GM21515 (cell line): Measurements from ENCODE around the gene GAK.
"Not testable (repeated sequence)": the region's sequence is repeated elsewhere in the genome, so short reads cannot be mapped to it uniquely, and the experiment has no call there.

Experiments used
- ATAC-seq: cut with Tn5 transposase; IDR thresholded peaks from one replicate; pipeline ENCODE4 v1.9.1; 2021; ENCODE audit not compliant: unreplicated experiment

The GAK gene

DNA sequence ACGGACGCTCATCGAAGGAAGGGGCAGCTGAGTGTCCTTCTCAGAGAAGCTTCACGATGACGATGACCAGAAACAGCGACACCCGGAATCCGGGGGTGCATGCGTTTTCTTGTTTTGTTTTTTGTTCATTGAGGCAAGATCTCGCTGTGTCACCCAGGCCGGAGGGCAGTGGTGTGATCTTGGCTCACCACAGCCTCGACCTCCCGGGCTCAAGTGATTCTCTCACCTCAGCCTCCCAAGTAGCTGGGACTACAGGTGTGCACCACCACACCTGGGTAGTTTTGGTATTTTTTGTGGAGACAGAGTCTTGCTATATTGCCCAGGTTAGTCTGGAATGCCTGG is 21.4 kb upstream of the GAK start:
- ATAC-seq = no peak

DNA sequence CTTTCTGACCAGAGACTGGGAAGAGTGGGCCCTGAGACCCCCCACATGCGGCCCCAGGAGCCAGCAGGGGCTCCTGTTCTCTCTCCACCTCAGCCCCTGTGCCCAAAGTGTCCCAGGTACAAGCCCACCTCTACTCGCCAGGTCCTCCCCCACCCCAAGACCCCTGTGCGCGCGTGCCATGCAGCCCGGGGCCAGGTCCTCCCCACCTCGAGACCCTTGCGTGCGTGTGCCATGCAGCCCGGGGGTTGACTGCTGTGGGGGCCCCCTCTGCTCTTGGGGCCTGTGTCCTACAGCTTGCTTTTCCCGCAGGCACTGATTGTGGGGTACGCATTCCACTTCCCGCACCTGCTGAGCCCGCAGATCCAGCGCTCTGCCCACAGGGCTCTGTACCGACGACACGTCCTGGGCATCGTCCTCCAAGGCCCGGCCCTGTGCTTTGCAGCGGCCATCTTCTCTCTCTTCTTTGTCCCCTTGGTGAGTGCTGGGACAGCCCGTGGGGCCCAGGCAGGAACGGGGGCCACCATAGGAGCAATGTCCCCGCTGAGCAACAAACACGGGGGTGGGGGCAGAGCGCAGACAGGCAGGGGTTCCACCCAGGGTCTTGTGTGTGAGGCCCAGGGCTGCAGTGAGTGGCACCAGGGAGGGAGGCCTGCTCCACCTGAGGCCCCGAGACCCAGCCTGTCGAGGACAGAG is 20.9 kb upstream of the GAK start:
- ATAC-seq = no peak

DNA sequence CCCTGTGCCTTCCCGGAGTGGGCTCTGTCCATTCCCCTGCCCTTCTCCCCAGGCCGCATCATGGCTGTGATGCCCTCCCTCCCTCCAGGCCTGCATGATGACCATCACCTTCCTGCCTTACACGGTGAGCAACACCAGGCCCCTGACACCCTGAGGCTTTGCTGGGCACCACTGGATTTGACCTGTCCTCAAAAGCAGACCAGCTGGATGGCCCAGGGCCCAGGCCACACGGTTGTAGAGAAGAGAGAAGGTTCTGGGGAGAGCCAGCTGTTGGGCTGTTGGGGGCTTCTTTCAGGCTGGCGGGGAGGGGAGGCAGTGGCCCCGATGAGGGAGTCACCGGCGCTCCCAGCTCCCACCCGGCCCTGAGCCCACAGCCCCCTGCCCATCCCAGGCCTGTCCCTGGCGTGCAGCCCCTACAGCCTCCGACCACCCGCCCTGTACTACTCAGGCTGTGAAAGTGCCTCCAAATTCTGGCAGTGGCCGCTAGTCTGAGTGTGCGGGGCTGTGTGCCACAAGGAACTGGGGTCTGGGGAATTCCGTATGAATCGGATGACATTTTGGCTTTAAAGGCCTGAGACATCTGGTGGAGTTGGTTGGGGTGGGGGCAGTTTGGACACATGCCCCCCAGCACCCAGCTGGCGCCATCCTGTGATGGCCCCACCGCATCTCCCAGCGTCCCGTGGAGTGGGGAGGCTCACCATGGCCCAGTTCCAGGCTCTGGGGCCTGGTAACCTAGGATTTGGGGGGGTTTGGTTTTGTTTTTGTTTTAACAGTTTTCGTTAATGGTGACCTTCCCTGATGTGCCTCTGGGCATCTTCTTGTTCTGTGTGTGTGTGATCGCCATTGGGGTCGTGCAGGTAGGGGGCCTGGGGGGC is 19.7 kb upstream of the GAK start:
- ATAC-seq = no peak

DNA sequence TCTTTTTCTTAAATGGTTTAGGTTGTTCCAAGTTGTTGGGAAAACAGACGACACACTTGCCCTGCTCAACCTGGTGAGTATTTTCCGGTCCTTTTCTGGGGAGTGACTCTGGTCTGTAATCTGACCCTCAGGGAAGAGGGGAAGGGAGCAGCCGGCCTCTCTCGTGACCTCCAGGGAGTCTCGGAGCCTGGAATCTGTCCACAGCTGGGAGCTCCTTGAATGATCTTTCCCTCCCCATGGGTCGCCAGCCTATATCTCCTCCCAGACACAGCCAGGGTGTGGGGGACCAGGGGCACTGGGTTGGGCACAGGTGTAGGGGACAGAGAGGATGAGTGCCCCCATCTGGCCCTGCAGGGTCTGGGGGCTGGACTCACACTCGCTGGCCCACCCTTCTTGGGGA is 19.1 kb upstream of the GAK start:
- ATAC-seq = no peak

DNA sequence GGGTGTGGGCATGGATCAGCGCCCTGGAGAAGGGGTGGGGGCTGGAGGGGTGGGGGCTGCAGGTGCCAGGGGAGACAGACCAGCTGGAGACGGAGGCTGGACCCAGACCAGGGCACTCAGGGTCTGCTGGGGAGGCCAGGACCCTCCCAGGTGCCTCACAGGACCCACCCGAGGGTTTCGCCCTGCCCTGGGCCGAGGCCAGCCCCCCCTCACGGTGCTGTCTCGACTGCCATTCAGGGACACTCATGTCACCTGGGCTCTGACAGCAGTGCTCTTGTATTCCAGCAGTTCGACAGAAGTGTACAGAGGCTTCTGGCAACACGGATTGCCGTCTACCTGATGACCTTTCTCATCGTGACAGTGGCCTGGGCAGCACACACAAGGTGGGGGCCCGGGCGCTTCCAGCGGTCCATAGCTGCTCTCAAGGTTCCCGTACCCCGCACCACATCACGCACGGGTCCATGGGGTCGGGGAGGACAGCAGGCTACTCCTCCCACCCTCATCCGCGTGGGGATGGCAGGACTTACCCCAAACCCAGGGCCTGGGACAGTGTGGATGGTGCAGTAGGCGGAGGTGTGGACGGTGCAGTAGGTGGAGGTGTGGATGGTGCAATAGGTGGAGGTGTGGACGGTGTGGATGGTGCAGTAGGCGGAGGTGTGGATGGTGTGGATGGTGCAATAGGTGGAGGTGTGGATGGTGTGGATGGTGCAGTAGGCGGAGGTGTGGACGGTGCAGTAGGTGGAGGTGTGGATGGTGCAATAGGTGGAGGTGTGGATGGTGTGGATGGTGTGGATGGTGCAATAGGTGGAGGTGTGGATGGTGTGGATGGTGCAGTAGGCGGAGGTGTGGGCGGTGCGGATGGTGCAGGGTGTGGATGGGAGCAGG is 18.3 kb upstream of the GAK start:
- no peak for ATAC-seq

DNA sequence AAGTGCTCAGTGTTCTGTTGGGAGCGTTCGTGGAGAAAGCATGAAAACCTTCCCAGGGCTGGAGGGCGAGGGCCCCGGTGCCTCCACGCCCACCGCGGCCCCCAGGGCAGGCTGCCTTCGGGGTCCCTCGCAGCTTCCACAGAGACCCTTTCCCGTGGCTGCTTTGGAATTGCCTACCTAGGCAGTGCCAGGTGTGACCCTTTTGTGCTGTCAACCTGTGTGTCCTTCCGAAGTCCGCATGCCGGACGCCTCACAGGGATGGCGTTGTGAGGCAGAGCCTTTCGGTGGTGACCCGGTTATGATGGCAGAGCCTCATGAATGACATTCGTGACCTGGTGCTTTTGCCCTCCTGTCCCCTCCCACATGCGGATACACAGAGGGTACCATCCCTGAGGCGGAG is 17.5 kb upstream of the GAK start:
- no peak for ATAC-seq

DNA sequence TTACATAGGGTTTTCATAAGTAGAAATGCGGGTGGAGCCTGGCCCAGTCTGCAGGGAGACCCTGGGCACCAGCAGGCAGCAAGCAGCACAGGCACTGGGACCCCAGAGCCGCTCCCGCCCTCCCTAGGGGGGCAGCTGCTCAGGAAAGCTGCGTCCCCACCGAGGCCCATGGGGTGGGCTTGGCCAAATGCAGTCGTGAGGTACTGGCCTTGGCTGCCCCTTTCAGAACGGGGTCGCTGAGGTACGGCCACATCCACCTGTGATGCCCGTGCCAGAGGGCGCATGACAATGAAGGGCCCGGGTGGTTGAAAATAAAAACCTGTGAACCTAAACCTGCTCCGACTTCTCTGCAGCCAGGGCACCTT is 16.8 kb upstream of the GAK start:
- no peak for ATAC-seq

DNA sequence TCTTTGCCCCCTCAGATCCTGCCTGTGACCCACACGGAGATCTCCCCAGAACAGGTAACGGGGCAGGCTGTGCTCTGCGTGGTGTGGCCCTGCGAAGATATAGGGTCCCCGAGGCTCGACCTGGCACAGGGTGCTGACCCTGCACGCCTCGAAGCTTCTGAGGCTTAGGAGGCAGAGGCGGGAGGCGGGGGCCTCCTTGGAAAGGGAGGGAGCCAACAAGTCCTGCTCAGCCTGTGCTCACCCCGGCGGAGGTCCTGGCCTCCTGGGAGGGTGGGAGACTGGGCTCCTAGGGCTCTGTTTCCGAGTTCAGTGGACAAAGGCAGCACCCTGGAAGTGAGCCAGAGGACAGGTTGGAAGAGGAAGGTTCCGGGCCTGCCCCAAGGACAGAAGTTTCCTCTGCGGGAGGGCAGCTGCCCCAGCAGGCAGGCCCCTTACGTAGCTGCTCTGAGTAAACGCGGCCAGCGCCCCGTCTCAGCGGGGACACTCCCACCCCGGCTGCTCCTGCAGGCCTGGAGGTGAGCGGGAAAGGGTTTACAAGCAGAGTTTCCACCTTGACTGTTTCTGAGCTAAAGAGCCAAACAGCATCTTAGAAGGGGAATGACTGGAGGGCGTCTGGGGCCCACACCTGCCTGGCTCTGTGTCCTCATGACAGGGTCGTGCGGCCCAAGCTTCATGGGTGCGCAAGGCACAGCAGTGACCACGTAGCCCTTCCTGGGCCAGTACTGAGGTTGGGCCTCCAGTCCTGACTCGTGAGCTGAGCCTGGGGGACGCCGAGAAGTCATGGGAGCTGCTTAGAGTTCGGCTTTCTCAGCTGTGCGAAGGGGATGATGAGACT is 16.2 kb upstream of the GAK start:
- ATAC-seq = no peak

DNA sequence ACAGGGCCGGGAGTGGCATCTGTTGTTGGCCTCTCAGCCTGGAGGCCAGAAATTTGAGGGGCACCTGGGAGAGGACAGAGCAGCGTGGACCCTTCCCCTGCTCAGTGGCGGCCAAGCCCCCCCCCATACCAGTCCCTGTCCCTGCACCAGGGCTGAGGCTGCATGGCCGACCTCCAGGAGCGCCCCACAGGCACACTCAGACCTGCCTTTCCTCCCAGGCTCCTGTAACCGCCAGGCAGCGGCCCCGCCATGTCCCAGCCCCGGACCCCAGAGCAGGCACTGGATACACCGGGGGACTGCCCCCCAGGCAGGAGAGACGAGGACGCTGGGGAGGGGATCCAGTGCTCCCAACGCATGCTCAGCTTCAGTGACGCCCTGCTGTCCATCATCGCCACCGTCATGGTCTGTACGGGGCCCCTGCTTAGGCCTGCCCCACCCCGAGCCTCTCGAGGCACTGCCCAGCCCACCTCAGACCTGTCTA is 15.4 kb upstream of the GAK start:
- ATAC-seq = no peak

DNA sequence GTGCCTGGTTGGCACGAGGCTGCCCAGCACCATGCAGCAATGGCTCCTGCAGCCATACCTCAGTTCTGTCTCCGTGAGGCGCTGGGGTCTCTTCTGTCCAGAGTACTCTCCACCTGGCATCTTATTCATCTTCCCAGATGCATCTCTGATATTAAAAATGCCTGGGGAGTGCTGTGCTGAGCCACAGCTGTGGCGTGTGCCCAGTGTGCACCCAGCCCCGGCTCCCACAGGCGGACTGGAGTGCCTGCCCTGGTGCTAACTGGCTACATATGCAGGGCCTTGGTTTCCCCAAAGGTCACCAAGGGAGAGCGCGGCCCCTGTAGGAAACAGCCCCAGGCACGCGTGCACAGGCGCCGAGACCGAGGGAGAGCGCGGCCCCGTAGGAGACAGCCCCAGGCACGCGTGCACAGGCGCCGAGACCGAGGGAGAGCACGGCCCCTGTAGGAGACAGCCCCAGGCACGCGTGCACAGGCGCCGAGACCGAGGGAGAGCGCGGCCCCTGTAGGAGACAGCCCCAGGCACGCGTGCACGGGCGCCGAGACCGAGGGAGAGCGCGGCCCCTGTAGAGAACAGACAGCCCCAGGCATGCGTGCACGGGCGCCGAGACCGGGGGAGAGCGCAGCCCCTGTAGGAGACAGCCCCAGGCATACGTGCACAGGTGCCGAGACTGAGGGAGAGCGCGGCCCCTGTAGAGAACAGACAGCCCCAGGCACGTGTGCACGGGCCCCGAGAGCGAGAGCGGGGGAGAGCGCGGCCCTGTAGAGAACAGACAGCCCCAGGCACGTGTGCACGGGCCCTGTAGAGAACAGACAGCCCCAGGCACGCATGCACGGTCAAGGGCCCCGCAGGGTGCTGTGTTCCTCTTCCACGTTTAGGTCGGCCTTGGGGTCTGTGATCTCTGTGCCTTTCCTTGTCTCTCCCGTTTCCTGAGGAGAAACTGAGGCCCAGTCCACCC is 14.7 kb upstream of the GAK start:
- no peak for ATAC-seq

DNA sequence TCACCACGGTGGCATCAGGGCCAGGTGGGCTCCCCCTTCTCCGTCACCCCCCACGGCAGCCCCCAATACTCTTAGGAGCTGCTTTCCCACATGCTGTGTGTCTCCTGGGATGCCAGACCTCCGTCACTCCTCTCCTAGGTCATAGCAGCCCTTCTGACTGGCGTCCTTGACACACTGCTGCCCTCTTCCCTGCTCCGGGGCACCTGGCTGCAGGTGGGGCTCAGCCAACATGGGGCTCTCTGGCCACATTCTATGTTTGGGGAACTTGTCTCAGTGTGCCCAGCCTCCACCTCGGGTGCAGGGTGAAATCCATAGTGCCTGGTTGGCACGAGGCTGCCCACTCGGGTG is 14.0 kb upstream of the GAK start:
- ATAC-seq = no peak

DNA sequence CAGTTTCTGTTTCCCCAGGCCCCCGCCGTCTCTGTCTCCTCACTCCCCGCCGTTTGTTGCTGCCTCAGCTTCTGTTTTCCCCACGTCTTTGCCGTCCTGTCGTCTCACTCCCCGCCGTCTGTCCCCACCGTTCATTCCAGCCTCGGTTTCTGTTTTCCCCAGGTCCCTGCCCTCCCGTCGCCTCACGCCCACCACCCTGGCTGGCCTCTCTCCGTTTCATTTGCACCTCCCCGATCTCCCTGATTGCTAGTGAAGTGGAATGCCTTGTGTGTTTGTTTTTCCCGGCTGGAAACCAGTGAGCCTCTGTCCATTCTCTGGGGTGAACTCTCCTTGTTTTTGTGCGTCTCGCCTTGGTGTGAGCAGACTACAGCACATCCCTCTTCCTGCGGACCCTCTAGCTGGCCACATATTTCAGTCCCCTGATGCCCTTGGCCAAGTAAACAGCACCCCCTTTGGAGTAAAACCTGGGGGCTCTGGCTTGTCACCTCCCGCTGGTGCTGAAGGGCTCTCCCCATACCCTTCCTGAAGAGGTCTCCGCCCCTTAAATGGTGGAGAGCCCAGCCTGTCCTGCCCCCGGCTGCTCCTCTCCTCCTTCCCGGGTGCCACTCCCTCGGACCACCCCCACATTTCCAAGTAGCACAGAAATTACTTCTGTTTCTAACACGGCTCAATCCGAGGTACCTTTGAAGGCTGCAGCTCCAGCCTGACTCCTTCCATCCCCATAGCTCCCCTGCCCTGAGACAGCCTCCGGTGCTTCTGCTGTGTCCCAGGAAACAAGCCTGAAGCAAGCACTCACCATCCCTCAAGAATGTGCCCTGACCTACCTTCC is 13.4 kb upstream of the GAK start:
- ATAC-seq = no peak

DNA sequence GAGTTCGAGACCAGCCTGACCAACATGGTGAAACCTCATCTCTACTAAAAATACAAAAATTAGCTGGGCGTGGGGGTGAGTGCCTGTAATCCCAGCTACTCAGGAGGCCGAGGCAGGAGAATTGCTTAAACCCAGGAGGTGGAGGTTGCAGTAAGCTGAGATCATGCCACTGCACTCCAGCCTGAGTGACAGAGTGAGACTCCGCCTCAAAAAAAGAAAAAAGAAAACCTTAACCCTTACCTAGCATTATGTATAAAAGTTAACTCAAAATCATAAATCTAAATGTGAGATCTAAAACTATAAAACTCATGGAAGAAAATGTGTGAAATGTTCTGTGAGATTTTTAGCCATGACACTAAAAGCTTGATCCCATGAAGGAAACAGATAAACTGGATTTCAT is 7.4 kb upstream of the GAK start:
- ATAC-seq = not testable (repeated sequence)

DNA sequence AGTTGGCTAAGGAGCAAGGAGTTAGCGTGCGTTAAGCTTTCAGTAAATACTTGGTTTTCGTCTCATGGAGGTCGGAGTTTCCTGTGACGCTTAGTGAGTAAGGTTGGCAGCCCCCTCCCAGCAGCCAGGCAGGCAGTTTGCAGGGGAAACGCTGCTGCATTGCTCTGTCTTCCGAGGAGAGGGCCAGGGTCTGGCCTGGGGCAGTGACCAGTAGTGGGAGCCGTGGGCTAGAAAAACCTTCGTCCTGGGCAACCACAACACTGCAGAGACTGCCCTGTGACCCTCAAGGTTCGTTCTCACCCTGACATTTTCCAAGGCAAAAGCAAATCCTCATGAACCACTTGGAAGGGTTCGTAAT is 576 bp upstream of the GAK start:
- no peak for ATAC-seq

DNA sequence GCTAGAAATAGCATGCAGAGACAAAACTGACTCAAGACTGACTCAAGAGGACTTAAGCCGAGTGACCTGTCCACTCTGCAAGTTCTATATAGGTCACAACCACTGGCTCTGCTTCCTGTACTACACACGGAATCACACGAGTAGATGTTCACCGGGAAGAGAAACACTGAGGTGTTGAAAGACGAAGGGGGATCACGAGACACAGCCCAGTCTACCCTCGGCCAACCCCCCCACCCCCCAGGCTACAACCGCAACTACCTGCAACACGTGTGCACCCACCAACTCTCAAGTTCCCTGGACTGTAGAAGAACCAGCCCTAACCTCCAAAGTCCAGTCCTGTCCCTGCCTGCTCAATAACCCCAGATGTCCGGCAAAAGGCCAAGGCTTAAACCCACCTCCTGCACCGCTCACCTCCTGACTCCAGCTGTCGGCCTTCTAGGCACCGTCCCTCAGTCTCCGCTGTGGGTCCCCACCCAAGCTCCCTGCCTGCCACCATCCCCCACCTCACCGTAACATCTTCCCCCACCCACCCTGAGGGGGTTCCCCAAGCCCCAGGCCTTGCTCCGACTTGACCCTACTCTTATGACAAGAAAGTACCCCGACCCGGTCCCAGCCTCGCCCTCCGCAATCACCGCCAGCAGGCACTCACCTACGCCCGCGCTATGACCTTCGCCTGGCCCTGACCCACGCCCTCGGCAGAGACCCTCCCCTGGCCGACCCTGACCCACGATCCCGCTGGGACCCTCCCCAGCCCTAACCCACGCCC is 739 bp downstream of the GAK start:
- peak; percentile 3 for ATAC-seq

DNA sequence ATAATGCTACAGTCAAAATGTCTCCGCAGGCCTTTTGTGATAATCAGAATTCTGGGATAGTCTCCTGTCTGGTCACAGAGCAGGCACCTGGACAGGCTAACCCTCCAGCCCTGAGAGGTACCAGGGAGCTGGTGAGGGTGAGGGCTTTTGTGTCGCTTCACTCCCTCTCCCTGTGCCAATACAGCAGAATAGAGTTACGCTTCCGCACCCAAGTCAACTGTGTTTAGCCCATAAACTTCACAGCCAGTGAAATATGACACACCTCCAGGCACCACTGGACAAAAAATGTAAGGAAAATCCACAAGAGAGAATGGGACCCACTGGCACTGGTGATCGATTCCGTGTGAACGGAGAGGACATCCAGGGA is 1.3 kb downstream of the GAK start:
- no peak for ATAC-seq

DNA sequence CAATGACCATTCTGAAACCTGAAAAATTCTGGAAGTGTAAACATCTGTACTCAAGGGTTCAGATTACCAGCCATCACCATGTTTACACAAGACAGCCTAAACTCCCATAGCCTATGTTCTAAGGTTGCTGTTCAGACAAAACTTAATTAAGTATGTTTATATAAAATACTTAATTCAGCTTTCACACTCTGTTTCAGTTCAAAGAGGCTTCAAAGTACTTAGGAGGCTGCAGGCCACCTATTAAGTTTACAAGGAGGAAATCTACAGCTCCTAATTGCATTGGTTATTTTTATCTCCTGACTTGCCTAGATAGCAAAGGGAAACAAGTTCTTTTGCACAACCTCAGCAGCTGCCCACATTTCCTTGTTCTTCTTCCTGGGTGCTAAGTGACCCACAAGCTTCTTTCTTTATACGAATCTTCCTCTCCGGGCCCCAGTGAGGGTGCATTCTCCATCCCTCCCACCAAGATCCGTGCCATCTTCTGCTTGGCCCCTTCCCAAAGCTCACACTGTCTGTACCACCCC is 2.0 kb downstream of the GAK start:
- no peak for ATAC-seq
